ENCODE measurements around the gene CST3. TPM values are rescaled to one million over a fixed set of nuclear protein-coding genes. Genes with fewer than 3 reads are reported as not detected.

Gene CST3
- total RNA-seq, 6 donors from 2014 or later = 201 to 1,402 (median 970) TPM

DNA sequence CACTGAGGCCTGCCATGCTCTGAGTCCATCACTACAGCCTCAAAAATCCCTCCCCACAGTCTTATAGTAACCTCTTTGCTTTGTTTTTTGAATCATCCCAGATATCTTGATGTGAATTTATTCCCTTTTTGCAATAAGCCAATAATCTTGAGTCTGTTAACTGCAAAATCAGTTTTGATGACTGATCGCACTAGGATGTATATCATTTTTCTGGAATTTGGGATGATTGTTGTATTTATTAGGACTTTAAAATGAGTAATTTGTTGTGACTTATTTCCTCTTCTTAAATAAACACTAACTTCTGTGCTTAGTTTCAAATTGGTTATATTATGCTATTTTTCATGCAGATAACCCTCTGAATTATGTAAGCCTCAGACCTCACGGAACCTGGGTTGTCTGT is 45.5 kb upstream of the CST3 start:
- Histone ChIP-seq H3K9me3 (no peaks in the 10 kb centered on the region), H3K4me3 (no peak overlapping the region), H3K27me3 (no peaks in the 10 kb centered on the region), H3K4me1 (peaks cover 0 to 4% (median 0%) of the 10 kb centered on the region in 4 donors), H3K27ac (no peak overlapping the region), H3K36me3 (no peaks in the 10 kb centered on the region)
- 85 to 93% methylated on average over 2 of the region's 2 CpGs for WGBS, 2 donors
- no peak for ATAC-seq (ENCODE audit: low FRiP score in 2 of 2)
- TF ChIP-seq EP300 (IDR thresholded peaks at IDR 0.05) (no peak), POLR2A (IDR thresholded peaks at IDR 0.05) (no peak), POLR2AphosphoS5 (IDR thresholded peaks at IDR 0.05) (no peak)
- TF ChIP-seq, protein P1, sequence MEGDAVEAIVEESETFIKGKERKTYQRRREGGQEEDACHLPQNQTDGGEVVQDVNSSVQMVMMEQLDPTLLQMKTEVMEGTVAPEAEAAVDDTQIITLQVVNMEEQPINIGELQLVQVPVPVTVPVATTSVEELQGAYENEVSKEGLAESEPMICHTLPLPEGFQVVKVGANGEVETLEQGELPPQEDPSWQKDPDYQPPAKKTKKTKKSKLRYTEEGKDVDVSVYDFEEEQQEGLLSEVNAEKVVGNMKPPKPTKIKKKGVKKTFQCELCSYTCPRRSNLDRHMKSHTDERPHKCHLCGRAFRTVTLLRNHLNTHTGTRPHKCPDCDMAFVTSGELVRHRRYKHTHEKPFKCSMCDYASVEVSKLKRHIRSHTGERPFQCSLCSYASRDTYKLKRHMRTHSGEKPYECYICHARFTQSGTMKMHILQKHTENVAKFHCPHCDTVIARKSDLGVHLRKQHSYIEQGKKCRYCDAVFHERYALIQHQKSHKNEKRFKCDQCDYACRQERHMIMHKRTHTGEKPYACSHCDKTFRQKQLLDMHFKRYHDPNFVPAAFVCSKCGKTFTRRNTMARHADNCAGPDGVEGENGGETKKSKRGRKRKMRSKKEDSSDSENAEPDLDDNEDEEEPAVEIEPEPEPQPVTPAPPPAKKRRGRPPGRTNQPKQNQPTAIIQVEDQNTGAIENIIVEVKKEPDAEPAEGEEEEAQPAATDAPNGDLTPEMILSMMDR (IDR thresholded peaks at IDR 0.05) = no peak
- no peak for DNase-seq

DNA sequence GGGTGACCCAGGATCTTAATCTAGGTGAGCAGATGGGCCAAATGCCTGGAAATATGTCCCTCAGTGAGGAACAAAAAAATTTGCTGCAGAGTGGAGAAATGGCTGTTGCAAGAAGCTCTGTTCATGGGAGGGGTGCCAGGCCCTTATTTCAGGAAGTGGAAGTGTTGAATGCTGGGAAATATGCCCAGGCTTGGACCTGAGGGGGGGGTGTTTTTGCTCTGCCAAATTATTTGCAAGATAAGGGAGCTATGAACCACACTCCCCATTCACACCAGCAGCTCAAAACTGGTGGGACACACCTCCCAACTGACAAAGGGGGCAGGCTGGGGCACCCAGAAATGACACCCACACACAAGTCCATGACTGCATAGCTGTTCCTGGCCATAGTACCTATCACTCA is 42.4 kb upstream of the CST3 start:
- H3K27me3 ChIP-seq = no peaks in the 10 kb centered on the region
- H3K36me3 ChIP-seq = no peaks in the 10 kb centered on the region
- ATAC-seq (ENCODE audit: low FRiP score in 2 of 2) (no peak), DNase-seq (no peak)
- no peak overlapping the region for H3K4me3 ChIP-seq
- H3K4me1 ChIP-seq = peaks cover 0 to 4% (median 0%) of the 10 kb centered on the region in 4 donors
- H3K27ac ChIP-seq = no peak overlapping the region
- no peak for TF ChIP-seq POLR2AphosphoS5 (IDR thresholded peaks at IDR 0.05)
- H3K9me3 ChIP-seq = no peaks in the 10 kb centered on the region

DNA sequence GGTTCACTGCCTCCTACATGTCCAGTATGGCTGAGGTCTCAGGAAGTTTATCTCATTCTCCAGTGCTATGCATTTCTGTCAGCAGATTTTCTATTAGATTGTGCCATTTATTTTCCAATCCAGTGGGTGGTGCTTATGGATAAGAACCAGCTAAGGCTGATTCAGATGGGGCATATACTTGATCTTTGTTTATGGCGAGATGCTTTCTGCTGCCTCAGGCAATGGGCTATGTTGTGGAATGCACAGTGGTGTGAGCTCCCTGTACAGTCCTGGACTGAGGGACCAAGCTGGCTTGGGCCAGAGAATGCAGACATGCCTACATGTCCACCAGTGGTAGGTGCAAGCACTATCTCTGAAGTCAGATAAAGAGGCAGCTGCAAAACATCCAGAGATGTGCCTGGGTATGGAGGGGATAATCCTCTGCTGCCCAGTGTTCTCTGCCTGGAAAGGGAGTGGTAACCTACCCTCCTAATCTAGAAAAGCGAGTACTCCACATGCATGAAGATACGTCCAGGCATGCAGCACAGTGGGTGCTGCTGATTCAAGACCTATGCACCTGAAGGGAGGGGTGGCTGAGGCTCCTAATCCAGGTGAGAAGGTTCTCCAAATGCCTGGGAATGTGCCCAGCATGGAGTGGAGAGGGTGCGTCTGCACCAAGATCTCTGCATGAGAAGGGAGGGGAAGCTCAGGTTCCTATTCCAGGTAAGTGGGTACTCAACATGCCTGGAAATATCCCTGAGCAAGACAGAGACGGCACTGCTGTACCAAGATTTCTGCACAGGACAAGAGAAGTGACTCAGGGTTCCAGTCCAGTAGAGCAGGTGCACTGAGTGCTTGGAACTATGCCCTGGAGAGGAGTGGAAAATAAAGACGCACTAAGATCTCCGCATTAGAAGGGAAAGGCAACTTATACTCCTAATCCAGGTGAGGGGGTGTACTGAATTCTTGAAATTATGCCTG is 41.7 kb upstream of the CST3 start:
- Histone ChIP-seq H3K36me3 (no peaks in the 10 kb centered on the region), H3K27ac (no peak overlapping the region), H3K4me1 (peaks cover 0 to 4% (median 0%) of the 10 kb centered on the region in 4 donors), H3K9me3 (no peaks in the 10 kb centered on the region), H3K27me3 (no peaks in the 10 kb centered on the region), H3K4me3 (no peak overlapping the region)
- ATAC-seq (ENCODE audit: low FRiP score in 2 of 2) (no peak), DNase-seq (no peak)
- WGBS, 2 donors = 80 to 84% methylated on average over 6 to 7 of the region's 7 CpGs
- TF ChIP-seq, protein P1 (IDR thresholded peaks at IDR 0.05) = no peak
- no peak for TF ChIP-seq POLR2AphosphoS5 (IDR thresholded peaks at IDR 0.05)
- no peak for TF ChIP-seq POLR2A (IDR thresholded peaks at IDR 0.05)
- no peak for TF ChIP-seq EP300 (IDR thresholded peaks at IDR 0.05)

DNA sequence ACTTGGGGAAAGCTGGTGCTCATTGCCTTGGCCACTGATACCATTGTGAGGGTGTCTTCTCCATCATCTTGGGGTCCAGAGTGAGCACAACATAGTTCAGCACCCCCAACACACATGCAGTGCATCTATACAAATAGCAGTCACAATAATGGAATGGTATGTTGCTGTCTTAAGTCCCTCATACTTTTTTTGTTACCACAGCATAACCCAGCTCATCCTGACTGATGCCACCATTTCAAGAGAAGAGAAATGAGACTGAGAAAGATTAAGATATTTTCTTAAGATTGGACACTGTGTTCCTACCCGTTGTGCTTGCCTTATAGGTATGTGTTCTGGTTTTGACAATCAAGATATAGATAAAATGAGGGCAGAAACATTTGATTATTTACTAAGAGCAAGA is 35.5 kb upstream of the CST3 start:
- Histone ChIP-seq H3K27ac (no peak overlapping the region), H3K4me1 (peaks cover 0 to 3% (median 0%) of the 10 kb centered on the region in 4 donors), H3K9me3 (no peaks in the 10 kb centered on the region), H3K4me3 (no peak overlapping the region), H3K36me3 (no peaks in the 10 kb centered on the region), H3K27me3 (no peaks in the 10 kb centered on the region)
- WGBS, 2 donors = 74 to 90% methylated on average over 1 of the region's 1 CpG
- TF ChIP-seq POLR2A (IDR thresholded peaks at IDR 0.05) (no peak), EP300 (IDR thresholded peaks at IDR 0.05) (no peak), POLR2AphosphoS5 (IDR thresholded peaks at IDR 0.05) (no peak)
- TF ChIP-seq, protein P1 (IDR thresholded peaks at IDR 0.05) = no peak
- no peak for DNase-seq
- no peak for ATAC-seq (ENCODE audit: low FRiP score in 2 of 2)

DNA sequence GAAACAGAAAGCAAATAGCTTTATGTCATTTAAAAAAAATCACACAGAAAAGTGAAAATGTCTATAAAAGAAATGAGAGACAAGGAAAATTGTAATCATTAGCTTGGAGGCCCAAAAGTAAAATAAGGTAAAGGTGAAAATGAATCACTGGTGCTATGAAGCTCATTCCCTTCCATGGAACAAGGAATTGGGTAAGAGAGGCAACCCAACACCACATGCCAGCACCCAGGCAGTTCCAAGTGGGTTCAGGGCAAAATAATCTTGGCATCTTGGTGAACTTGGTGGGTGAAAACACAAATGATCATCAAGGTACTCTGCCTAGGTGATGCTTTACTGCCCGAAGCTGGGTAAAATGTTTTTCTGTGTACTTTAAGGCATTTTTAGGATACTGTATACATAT is 34.4 kb upstream of the CST3 start:
- Histone ChIP-seq H3K9me3 (no peaks in the 10 kb centered on the region), H3K4me3 (no peak overlapping the region), H3K36me3 (no peaks in the 10 kb centered on the region), H3K27ac (no peak overlapping the region), H3K27me3 (no peaks in the 10 kb centered on the region), H3K4me1 (peaks cover 0 to 3% (median 0%) of the 10 kb centered on the region in 4 donors)
- no peak for TF ChIP-seq EP300 (IDR thresholded peaks at IDR 0.05)
- TF ChIP-seq, protein P1 (IDR thresholded peaks at IDR 0.05) = no peak
- TF ChIP-seq POLR2AphosphoS5 (IDR thresholded peaks at IDR 0.05) = no peak
- no peak for TF ChIP-seq POLR2A (IDR thresholded peaks at IDR 0.05)
- ATAC-seq (ENCODE audit: low FRiP score in 2 of 2) (no peak), DNase-seq (no peak)
- 91% methylated on average over 1 of the region's 1 CpG for WGBS, 2 donors
